HepG2 (cell line): ENCODE measurements around the gene UNC5CL. TPM values are rescaled to one million over a fixed set of nuclear protein-coding genes. Genes with fewer than 3 reads are reported as not detected.

Experiments used
- ARID2 ChIP-seq: sonication (generic); formaldehyde crosslinking; IDR thresholded peaks from 2 replicates; pipeline ENCODE4 v1.8.1; 2022; ENCODE audit warnings: mild to moderate bottlenecking, missing genetic modification reagents, borderline replicate concordance
- ATAD3A ChIP-seq: sonication (generic); formaldehyde crosslinking; IDR thresholded peaks from 2 replicates; pipeline ENCODE4 v1.4.0; 2020; ENCODE audit warnings: missing genetic modification reagents
- GMEB2 ChIP-seq: IDR thresholded peaks from 2 replicates; pipeline ENCODE4 v1.6.1; 2016; ENCODE audit warnings: missing biosample characterization, missing genetic modification reagents, low read depth
- KDM6A ChIP-seq: IDR thresholded peaks from 2 replicates; pipeline ENCODE4 v1.6.1; 2016; ENCODE audit warnings: low read depth
- NFE2L2 ChIP-seq: fragments of 150-350 bp; IDR thresholded peaks from 2 replicates; pipeline ENCODE4 v1.6.1; 2014; ENCODE audit warnings: low read length
- NFKBIZ ChIP-seq: IDR thresholded peaks from 2 replicates; pipeline ENCODE4 v1.6.1; 2018; ENCODE audit warnings: missing genetic modification reagents, missing compliant biosample characterization
- PAXIP1 ChIP-seq: sonication (generic); formaldehyde crosslinking; conservative IDR thresholded peaks from 2 replicates; pipeline ENCODE4 v1.4.0; 2020; ENCODE audit warnings: mild to moderate bottlenecking, missing genetic modification reagents, moderate library complexity
- PRDM4 ChIP-seq: sonication (generic); formaldehyde crosslinking; IDR thresholded peaks from 2 replicates; pipeline ENCODE4 v1.9.0; 2021; ENCODE audit warnings: missing genetic modification reagents, borderline replicate concordance
- RNF219 ChIP-seq: sonication (generic); formaldehyde crosslinking; IDR thresholded peaks from 2 replicates; pipeline ENCODE4 v1.5.0; 2020; ENCODE audit warnings: mild to moderate bottlenecking, missing genetic modification reagents
- U2AF2 ChIP-seq: fragments of 200-400 bp; formaldehyde crosslinking; IDR thresholded peaks from 2 replicates; pipeline ENCODE4 v1.6.1; 2017; ENCODE audit warnings: low read depth, mild to moderate bottlenecking, low read length
- ZFAT ChIP-seq: sonication (generic); formaldehyde crosslinking; conservative IDR thresholded peaks from 2 replicates; pipeline ENCODE4 v1.8.1; 2023; ENCODE audit warnings: missing genetic modification reagents, inconsistent platforms
- ZNF256 ChIP-seq: sonication (generic); formaldehyde crosslinking; conservative IDR thresholded peaks from 2 replicates; pipeline ENCODE4 v1.4.0; 2020; ENCODE audit warnings: missing genetic modification reagents
- ZNF292 ChIP-seq: sonication (generic); formaldehyde crosslinking; IDR thresholded peaks from 2 replicates; pipeline ENCODE4 v1.8.1; 2022; ENCODE audit warnings: mild to moderate bottlenecking, low read depth, missing genetic modification reagents, borderline replicate concordance
- ZNF672 ChIP-seq: sonication (generic); formaldehyde crosslinking; IDR thresholded peaks from 2 replicates; pipeline ENCODE4 v1.8.1; 2022; ENCODE audit warnings: missing genetic modification reagents
- ZNF746 ChIP-seq: sonication (generic); formaldehyde crosslinking; IDR thresholded peaks from 2 replicates; pipeline ENCODE4 v1.8.0; 2022; ENCODE audit warnings: mild to moderate bottlenecking, missing genetic modification reagents
- ZNF761 ChIP-seq: sonication (generic); formaldehyde crosslinking; conservative IDR thresholded peaks from 2 replicates; pipeline ENCODE4 v1.4.0; 2020; ENCODE audit warnings: mild to moderate bottlenecking, missing genetic modification reagents
- polyA plus RNA-seq, 8 experiments: library from polyadenylated mRNA; depleted of rRNA in 3 of 8; stranded (reverse) in 7 of 8; unstranded in 1 of 8; fragments of >200 nt; fragmentation: Illumina TruSeq in 4 of 8; extraction: Trizol in 4 of 8; gene quantifications; 2 replicates each; pipeline versions ENCODE4 v1.2.1 to v1.2.3, GENCODE V29; 2011 to 2016; ENCODE audit warnings: low read depth in 4 of 8, missing spikeins in 1 of 8, mixed read lengths in 1 of 8; ENCODE audit not compliant: insufficient read depth in 1 of 8
- total RNA-seq, 5 experiments: library from RNA; depleted of rRNA; stranded (reverse); fragments of >200 nt; fragmentation: Illumina TruSeq; extraction: Trizol; gene quantifications; 2 replicates each; pipeline ENCODE4 v1.2.3, GENCODE V29; 2016; ENCODE audit warnings: low read depth in 1 of 5

The UNC5CL gene
- total and polyA plus RNA-seq, 2 of the 13 experiments (the other 11 are each of a cell fraction or from before 2014, with no cell fraction given): 2.4 to 2.5 TPM

GRCh38 chr6:41011673-41012072, 27.3 kb downstream of the UNC5CL start (continued):
- TF ChIP-seq RNF219 (no peak), ZNF292 (peak; percentile 49; the same call in 1 of the 2 replicates), ZNF256 (CRISPR knock-in tag) (no peak), ZNF761 (CRISPR knock-in tag) (no peak), GMEB2 (CRISPR knock-in tag) (no peak), PRDM4 (no peak), NFE2L2 (no peak), KDM6A (no peak), PAXIP1 (CRISPR knock-in tag) (no peak), U2AF2 (no peak), ZFAT (CRISPR knock-in tag) (no peak), ATAD3A (CRISPR knock-in tag) (no peak), ZNF672 (CRISPR knock-in tag) (no peak), NFKBIZ (CRISPR knock-in tag) (no peak), ZNF746 (no peak), ARID2 (CRISPR knock-in tag) (no peak)
